OCI-LY3 (cell line): Measurements from ENCODE around the gene CACNA1B.
"Not testable (repeated sequence)": the region's sequence is repeated elsewhere in the genome, so short reads cannot be mapped to it uniquely, and the experiment has no call there.

ENCODE experiments used
- H2AFZ ChIP-seq: fragments of 200-600, 300-600 bp; shearing (Covaris generic); 2 replicates; pipeline ENCODE4 v1.6.0; 2014; ENCODE audit warnings: antibody characterized with exemption, low read depth, low read length
- H3K27ac ChIP-seq: fragments of 200-600, 300-600 bp; sonication (generic); 2 replicates; pipeline ENCODE4 v1.5.1; 2014; ENCODE audit warnings: mild to moderate bottlenecking, low read length, moderate library complexity, mixed read lengths
- H3K27me3 ChIP-seq: fragments of 200-600, 300-600 bp; sonication (generic); 2 replicates; pipeline ENCODE4 v1.6.1; 2014; ENCODE audit warnings: low read depth, low read length, mixed read lengths
- H3K36me3 ChIP-seq: fragments of 200-600, 300-600 bp; sonication (generic); replicated peaks from 2 replicates; pipeline ENCODE3; 2014; ENCODE audit warnings: low read depth, low read length, mixed read lengths
- H3K4me1 ChIP-seq: fragments of 300-600, 200-600 bp; sonication (generic); 2 replicates; pipeline ENCODE4 v1.6.1; 2014; ENCODE audit warnings: low read length, mixed read lengths
- H3K4me2 ChIP-seq: fragments of 200-600, 300-600 bp; sonication (generic); 2 replicates; pipeline ENCODE4 v1.6.1; 2014; ENCODE audit warnings: low read length, mixed read lengths
- H3K4me3 ChIP-seq: fragments of 300-600, 200-600 bp; sonication (generic); 2 replicates; pipeline ENCODE4 v1.5.1; 2014; ENCODE audit warnings: antibody characterized with exemption, mild to moderate bottlenecking, low read length, moderate library complexity
- H3K79me2 ChIP-seq: fragments of 300-600, 200-600 bp; shearing (Covaris generic); 2 replicates; pipeline ENCODE4 v1.6.1; 2014; ENCODE audit warnings: mild to moderate bottlenecking, low read length, mixed read lengths
- H3K9ac ChIP-seq: fragments of 300-600, 200-600 bp; shearing (Covaris generic); 2 replicates; pipeline ENCODE4 v1.6.0; 2014; ENCODE audit warnings: mild to moderate bottlenecking, low read length, moderate library complexity
- H3K9me3 ChIP-seq: fragments of 200-600, 300-600 bp; shearing (Covaris generic); 2 replicates; pipeline ENCODE4 v1.6.1; 2014; ENCODE audit warnings: low read length, mixed read lengths; ENCODE audit not compliant: insufficient read depth
- H4K20me1 ChIP-seq: fragments of 200-600, 300-600 bp; sonication (generic); 2 replicates; pipeline ENCODE4 v1.6.1; 2016; ENCODE audit warnings: low read length, mixed read lengths; ENCODE audit not compliant: insufficient read depth
- EZH2phosphoT487 ChIP-seq: fragments of 200-600 bp; shearing (Covaris generic); IDR thresholded peaks from 2 replicates; pipeline ENCODE4 v1.6.1; 2018; ENCODE audit warnings: antibody characterized with exemption, mixed run types, low read depth
- TF ChIP-seq, protein P1 (sequence below): fragments of 200-600, 300-600 bp; sonication (generic); IDR thresholded peaks from 2 replicates; pipeline ENCODE4 v1.5.1; 2014; ENCODE audit warnings: antibody characterized with exemption, low read length, low read depth

CACNA1B gene

DNA sequence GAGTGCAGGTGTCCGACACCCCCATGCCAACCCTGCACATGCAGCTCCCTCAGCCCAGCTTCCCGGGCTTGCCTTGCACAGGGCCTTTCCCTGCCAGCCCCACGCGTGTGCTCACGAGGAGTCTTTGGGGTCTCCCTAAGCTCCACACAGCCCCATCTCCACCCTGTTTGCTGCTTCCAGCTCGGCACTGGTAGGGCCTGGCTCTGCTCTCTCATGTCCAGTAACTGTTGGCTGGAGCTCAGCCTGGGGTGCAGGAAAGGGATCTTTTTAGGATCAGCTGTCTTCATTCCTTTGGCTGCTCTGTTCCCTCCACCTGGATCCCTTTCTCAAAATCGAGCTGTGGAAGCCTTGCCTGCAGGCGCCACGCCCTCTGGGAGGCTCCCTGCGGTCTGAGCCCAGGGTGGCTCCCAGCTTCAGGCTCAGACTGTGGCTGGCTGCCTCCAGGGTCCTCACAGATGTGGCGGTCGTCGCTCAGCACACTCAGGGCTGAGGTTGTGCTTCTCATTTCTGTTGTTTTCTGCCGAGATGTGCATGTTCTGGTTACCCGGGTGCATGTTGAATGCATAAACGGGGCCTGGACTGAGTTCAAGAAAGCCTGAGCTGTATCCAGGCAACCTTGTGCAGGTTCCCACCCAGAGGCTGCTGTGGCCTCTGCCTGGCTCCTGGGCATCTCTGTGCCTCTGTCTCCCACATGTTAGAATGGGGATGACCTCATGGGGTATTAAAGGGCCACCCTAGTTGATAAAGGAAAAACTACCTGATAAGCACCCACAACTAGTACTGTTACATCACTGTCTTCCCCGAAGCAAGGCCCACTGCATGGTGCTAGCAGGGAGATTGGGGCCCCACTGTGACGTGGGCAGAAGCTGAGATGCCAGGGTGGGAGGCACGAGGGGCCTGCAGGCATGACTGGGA lies 4.3 kb downstream of the CACNA1B start:
- H3K9ac ChIP-seq = peak overlapping the region; percentile 14; the same call in 1 of the 2 replicates
- no peak for TF ChIP-seq EZH2phosphoT487
- TF ChIP-seq, protein P1, sequence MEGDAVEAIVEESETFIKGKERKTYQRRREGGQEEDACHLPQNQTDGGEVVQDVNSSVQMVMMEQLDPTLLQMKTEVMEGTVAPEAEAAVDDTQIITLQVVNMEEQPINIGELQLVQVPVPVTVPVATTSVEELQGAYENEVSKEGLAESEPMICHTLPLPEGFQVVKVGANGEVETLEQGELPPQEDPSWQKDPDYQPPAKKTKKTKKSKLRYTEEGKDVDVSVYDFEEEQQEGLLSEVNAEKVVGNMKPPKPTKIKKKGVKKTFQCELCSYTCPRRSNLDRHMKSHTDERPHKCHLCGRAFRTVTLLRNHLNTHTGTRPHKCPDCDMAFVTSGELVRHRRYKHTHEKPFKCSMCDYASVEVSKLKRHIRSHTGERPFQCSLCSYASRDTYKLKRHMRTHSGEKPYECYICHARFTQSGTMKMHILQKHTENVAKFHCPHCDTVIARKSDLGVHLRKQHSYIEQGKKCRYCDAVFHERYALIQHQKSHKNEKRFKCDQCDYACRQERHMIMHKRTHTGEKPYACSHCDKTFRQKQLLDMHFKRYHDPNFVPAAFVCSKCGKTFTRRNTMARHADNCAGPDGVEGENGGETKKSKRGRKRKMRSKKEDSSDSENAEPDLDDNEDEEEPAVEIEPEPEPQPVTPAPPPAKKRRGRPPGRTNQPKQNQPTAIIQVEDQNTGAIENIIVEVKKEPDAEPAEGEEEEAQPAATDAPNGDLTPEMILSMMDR = no peak
- H3K27ac ChIP-seq = peak overlapping the region; percentile 62
- peaks cover 58% of the 10 kb centered on the region for H4K20me1 ChIP-seq
- no peaks in the 10 kb centered on the region for H3K9me3 ChIP-seq
- peak overlapping the region; percentile 97 for H3K4me3 ChIP-seq
- H3K4me1 ChIP-seq = peaks cover 27% of the 10 kb centered on the region
- H3K79me2 ChIP-seq = peaks cover 70% of the 10 kb centered on the region
- peaks cover 44% of the 10 kb centered on the region for H3K36me3 ChIP-seq
- H3K27me3 ChIP-seq = no peaks in the 10 kb centered on the region
- H2AFZ ChIP-seq = no peak overlapping the region
- H3K4me2 ChIP-seq = peak overlapping the region; percentile 87

DNA sequence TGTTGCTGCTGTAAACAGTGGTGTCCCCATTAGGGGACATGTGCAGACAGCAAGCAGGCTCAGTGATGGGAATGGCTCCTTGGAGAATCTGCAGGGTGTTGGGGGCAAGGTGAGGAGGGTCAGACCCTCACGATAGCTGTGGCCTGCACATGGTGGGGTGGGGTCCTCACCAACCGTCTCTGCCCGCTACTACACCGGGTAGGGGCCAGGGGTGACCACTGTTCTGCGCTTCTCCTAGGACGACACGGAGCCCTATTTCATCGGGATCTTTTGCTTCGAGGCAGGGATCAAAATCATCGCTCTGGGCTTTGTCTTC lies 4.9 kb downstream of the CACNA1B start:
- TF ChIP-seq, protein P1 = no peak
- TF ChIP-seq EZH2phosphoT487 = no peak
- peaks cover 58% of the 10 kb centered on the region for H4K20me1 ChIP-seq
- peaks cover 27% of the 10 kb centered on the region for H3K4me1 ChIP-seq
- H3K9ac ChIP-seq = no peak overlapping the region
- H3K9me3 ChIP-seq = no peaks in the 10 kb centered on the region
- H3K4me3 ChIP-seq = peak overlapping the region; percentile 97
- H3K27ac ChIP-seq = peak overlapping the region; percentile 62
- peak overlapping the region; percentile 87 for H3K4me2 ChIP-seq
- no peaks in the 10 kb centered on the region for H3K27me3 ChIP-seq
- H2AFZ ChIP-seq = no peak overlapping the region
- H3K36me3 ChIP-seq = peaks cover 44% of the 10 kb centered on the region
- peaks cover 65% of the 10 kb centered on the region for H3K79me2 ChIP-seq

DNA sequence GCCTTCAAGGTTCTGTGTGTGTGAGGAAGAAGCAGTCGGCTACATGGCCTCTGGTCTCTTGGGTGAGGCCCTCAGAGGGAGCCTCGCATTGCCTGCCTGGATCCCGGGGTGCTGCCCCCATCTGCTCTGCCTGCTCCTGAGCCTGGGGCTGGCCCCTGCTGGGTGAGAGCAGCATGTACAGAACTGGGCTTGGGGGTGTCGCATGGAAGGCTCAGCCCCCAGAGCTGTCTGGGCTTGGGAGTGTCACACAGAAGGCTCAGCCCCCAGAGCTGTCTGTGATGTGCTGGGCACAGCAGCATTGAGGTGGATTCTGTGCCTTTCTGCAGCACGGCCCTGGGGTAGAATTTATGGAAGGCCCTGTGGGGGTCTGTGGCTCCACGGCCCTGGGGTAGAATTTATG lies 6.4 kb downstream of the CACNA1B start:
- peaks cover 51% of the 10 kb centered on the region for H4K20me1 ChIP-seq
- not testable (repeated sequence) for H3K9ac ChIP-seq, H3K4me2 ChIP-seq, H3K27ac ChIP-seq, H3K27me3 ChIP-seq, H2AFZ ChIP-seq, H3K4me3 ChIP-seq, H3K9me3 ChIP-seq
- peaks cover 51% of the 10 kb centered on the region for H3K79me2 ChIP-seq
- peaks cover 36% of the 10 kb centered on the region for H3K36me3 ChIP-seq
- peaks cover 27% of the 10 kb centered on the region for H3K4me1 ChIP-seq

DNA sequence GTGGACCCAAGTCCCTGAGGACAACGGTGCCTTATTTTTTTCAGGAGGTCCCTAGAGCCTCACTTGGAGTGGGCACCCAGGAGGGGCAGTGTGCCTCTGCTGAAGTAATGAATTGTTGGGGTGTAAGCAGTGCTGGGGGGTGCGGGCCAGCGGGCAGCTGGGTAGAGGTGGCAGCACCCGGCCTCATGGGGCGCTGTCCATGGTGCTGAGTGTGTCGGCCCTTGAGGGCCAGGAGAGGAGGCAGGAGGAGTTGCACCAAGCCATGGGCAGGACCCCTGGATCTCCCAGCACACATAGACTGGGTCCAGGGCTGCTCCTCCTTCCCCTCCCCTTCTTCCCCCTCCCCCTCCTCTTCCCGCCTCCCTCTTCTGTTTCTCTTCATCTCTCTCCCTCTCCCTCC lies 7.0 kb downstream of the CACNA1B start:
- not testable (repeated sequence) for H3K9me3 ChIP-seq, H3K4me3 ChIP-seq, H3K27me3 ChIP-seq, H3K27ac ChIP-seq, H2AFZ ChIP-seq, H3K9ac ChIP-seq, H3K4me2 ChIP-seq
- H3K4me1 ChIP-seq = peaks cover 27% of the 10 kb centered on the region
- peaks cover 30% of the 10 kb centered on the region for H3K36me3 ChIP-seq
- H4K20me1 ChIP-seq = peaks cover 45% of the 10 kb centered on the region
- H3K79me2 ChIP-seq = peaks cover 46% of the 10 kb centered on the region

DNA sequence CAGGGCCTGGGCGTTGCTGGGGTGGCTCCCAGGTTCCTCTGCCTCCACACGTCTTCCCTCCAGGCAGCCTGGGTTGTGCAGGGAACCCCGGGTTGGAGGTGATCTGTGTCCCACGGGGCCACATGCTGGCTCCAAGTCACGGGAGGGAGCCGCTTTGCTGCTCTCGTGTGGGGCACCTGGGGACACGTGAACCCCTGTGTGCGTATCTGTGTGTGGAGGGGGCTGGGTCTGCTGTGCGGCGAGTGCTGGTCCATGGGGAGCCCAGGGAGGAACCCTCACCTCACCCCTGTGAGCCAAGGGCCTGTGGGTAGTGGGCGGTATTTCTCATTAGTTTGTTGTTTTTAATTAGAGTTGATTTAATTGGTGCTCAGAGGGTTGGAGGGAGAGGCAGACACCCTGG lies 7.5 kb downstream of the CACNA1B start:
- peaks cover 25% of the 10 kb centered on the region for H3K36me3 ChIP-seq
- H3K9me3 ChIP-seq, H2AFZ ChIP-seq, H3K4me2 ChIP-seq, H3K27me3 ChIP-seq, H3K27ac ChIP-seq, H3K4me3 ChIP-seq, H3K9ac ChIP-seq: not testable (repeated sequence)
- H4K20me1 ChIP-seq = peaks cover 39% of the 10 kb centered on the region
- peaks cover 40% of the 10 kb centered on the region for H3K79me2 ChIP-seq
- peaks cover 24% of the 10 kb centered on the region for H3K4me1 ChIP-seq

DNA sequence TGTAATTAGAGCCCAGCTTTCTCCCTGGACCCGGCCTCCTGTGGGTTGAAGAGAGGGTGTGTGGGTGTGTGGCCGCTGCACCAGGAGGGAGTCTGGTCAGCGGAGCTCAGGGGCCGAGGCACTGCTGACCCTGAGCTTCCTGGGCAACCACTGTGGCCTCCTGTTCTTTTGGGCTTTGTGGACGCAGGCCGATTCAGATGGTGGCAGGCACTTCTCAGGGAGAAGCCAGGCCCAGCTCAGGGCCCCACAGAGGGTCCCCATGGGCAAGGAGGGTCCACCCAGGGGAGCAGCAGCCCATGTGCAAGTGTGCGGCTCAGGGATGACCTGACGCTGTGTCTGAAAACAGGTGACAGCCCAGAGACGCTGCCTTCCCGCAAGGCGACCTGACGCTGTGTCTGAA lies 11.0 kb downstream of the CACNA1B start:
- H3K27me3 ChIP-seq, H3K4me2 ChIP-seq, H3K4me3 ChIP-seq, H3K36me3 ChIP-seq, H3K9ac ChIP-seq, H2AFZ ChIP-seq, H3K9me3 ChIP-seq, H3K27ac ChIP-seq: not testable (repeated sequence)
- Histone ChIP-seq H3K79me2 (peaks cover 30% of the 10 kb centered on the region), H3K4me1 (peaks cover 20% of the 10 kb centered on the region), H4K20me1 (peaks cover 30% of the 10 kb centered on the region)

DNA sequence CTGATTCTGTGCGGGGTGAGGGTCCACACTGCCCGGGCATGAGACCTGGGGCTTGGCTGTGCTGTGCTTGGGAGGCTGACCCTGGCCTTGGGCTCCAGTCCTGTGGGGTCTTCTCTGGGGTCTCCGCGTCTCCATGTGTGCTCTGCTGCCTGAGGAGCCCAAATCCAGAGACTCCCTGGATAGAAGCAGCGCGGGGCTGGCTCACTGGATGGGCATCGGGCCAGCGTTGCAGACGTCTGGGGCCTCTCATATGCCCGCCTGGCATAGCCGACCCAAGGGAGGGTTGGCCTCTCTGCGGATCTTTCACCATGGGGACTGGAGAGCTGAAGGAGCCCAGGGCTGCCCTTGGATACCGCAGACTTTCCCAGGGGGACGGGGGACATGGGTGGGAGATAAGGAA lies 12.4 kb downstream of the CACNA1B start:
- H2AFZ ChIP-seq, H3K27ac ChIP-seq, H3K27me3 ChIP-seq, H3K4me3 ChIP-seq, H3K4me2 ChIP-seq, H3K9me3 ChIP-seq, H3K9ac ChIP-seq: not testable (repeated sequence)
- Histone ChIP-seq H3K36me3 (peaks cover 12% of the 10 kb centered on the region), H4K20me1 (peaks cover 41% of the 10 kb centered on the region), H3K4me1 (peaks cover 31% of the 10 kb centered on the region), H3K79me2 (peaks cover 40% of the 10 kb centered on the region)
